ENCODE data around the gene RABGAP1.
"Not testable (repeated sequence)": the region's sequence is repeated elsewhere in the genome, so short reads cannot be mapped to it uniquely, and the experiment has no call there.

Gene RABGAP1

GRCh38 chr9:122940749-122941581, at the start of gene RABGAP1:
TSS of gene RABGAP1 (plus strand) at chr9:122941020. CDS start at chr9:122957060, 16,040 bp downstream.
- in situ Hi-C loops (cut with MboI; ENCODE audit: low sequenced_read_pairs), result no loop called here

- in situ Hi-C loops (cut with MboI; ENCODE audit: low sequenced_read_pairs), result no loop called here
These were observed 42.9 kb upstream of the RABGAP1 start for GRCh38 chr9:122897969-122898368.

GRCh38 chr9:122900791-122901190, 40.0 kb upstream of the RABGAP1 start:
- in situ Hi-C loops (cut with MboI; ENCODE audit: low sequenced_read_pairs), result no loop called here

GRCh38 chr9:122904466-122904822, 36.4 kb upstream of the RABGAP1 start:
- in situ Hi-C loops (cut with MboI; ENCODE audit: low sequenced_read_pairs), result no loop called here

- in situ Hi-C loops (cut with MboI; ENCODE audit: low sequenced_read_pairs), result no loop called here
These were observed 35.8 kb upstream of the RABGAP1 start, which contains the start of gene RC3H2 for GRCh38 chr9:122904823-122905710. TSS of gene RC3H2 (minus strand) at chr9:122905359. CDS start at chr9:122897509, 7,850 bp downstream.

GRCh38 chr9:122906122-122906521, 34.7 kb upstream of the RABGAP1 start:
- in situ Hi-C loops (cut with MboI; ENCODE audit: low sequenced_read_pairs), result not testable (repeated sequence)

GRCh38 chr9:122912671-122912963, 28.2 kb upstream of the RABGAP1 start:
- in situ Hi-C loops (cut with MboI; ENCODE audit: low sequenced_read_pairs), result no loop called here

- in situ Hi-C loops (cut with MboI; ENCODE audit: low sequenced_read_pairs), result no loop called here
These were observed 27.7 kb upstream of the RABGAP1 start, which contains the start of gene ZBTB6 for GRCh38 chr9:122912964-122913673. TSS of gene ZBTB6 (minus strand) at chr9:122913323. CDS start at chr9:122912072, 1,251 bp downstream.

GRCh38 chr9:122918310-122918709, 22.5 kb upstream of the RABGAP1 start:
- in situ Hi-C loops (cut with MboI; ENCODE audit: low sequenced_read_pairs), result no loop called here

GRCh38 chr9:122922713-122923112, 18.1 kb upstream of the RABGAP1 start:
- in situ Hi-C loops (cut with MboI; ENCODE audit: low sequenced_read_pairs), result no loop called here

- in situ Hi-C loops (cut with MboI; ENCODE audit: low sequenced_read_pairs), result no loop called here
These were observed 16.9 kb upstream of the RABGAP1 start for GRCh38 chr9:122923947-122924346.

- in situ Hi-C loops (cut with MboI; ENCODE audit: low sequenced_read_pairs), result no loop called here
These were observed 10.9 kb upstream of the RABGAP1 start for GRCh38 chr9:122929796-122930354.

GRCh38 chr9:122930541-122931225, 10.1 kb upstream of the RABGAP1 start:
- in situ Hi-C loops (cut with MboI; ENCODE audit: low sequenced_read_pairs), result no loop called here

- in situ Hi-C loops (cut with MboI; ENCODE audit: low sequenced_read_pairs), result no loop called here
These were observed 9.3 kb upstream of the RABGAP1 start, which contains the start of gene ZBTB26 for GRCh38 chr9:122931226-122932121. TSS of gene ZBTB26 (minus strand) at chr9:122931512. CDS start at chr9:122919934, 11,578 bp downstream.

- in situ Hi-C loops (cut with MboI; ENCODE audit: low sequenced_read_pairs), result no loop called here
These were observed 4.4 kb upstream of the RABGAP1 start for GRCh38 chr9:122936464-122936863.

- in situ Hi-C loops (cut with MboI; ENCODE audit: low sequenced_read_pairs), result no loop called here
These were observed 3.9 kb upstream of the RABGAP1 start for GRCh38 chr9:122936883-122937282.

GRCh38 chr9:122939601-122940000, 1.2 kb upstream of the RABGAP1 start:
- in situ Hi-C loops (cut with MboI; ENCODE audit: low sequenced_read_pairs), result no loop called here

- in situ Hi-C loops (cut with MboI; ENCODE audit: low sequenced_read_pairs), result no loop called here
These were observed 419 bp upstream of the RABGAP1 start for GRCh38 chr9:122940454-122940748.

- in situ Hi-C loops (cut with MboI; ENCODE audit: low sequenced_read_pairs), result no loop called here
These were observed 888 bp downstream of the RABGAP1 start for GRCh38 chr9:122941582-122942234.

Data from hTERT RPE-1 (cell line).